Breast epithelium (tissue), 3 donors: ENCODE data around the gene NLRX1.

Experiments used
- POLR2A ChIP-seq: fragments of 450-650 bp; IDR thresholded peaks from one replicate; pipeline ENCODE4 v1.6.1; 2016; ENCODE audit warnings: antibody characterized with exemption, mild to moderate bottlenecking, moderate library complexity
- POLR2AphosphoS5 ChIP-seq, 3 donors: sonication (generic); formaldehyde crosslinking; IDR thresholded peaks; one replicate each; pipeline ENCODE4 v1.6.1; 2017; ENCODE audit warnings: antibody characterized with exemption in 3 of 3
- TF ChIP-seq, protein P1 (sequence below), 3 donors: fragments of 450-650 bp; IDR thresholded peaks; one replicate each; pipeline ENCODE4 v1.5.1; 2016 to 2017; ENCODE audit warnings: antibody characterized with exemption in 3 of 3, mild to moderate bottlenecking in 3 of 3, moderate library complexity in 3 of 3

DNA sequence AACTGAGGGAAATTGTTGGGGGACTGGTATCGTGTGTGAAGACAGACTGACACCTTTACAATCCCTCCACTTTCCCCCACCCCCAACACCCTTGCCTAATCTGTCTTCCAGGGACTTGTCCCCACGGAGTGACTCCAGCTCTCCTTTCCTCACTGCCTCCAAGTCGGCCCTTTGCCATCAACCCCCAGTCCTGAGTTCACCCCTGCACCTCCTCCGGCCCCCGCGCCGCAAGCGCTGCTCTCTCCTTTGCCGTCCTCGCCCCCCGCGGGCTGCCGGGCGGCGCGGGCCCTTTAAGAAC, 19.9 kb upstream of the NLRX1 start:
- TF ChIP-seq, protein P1, sequence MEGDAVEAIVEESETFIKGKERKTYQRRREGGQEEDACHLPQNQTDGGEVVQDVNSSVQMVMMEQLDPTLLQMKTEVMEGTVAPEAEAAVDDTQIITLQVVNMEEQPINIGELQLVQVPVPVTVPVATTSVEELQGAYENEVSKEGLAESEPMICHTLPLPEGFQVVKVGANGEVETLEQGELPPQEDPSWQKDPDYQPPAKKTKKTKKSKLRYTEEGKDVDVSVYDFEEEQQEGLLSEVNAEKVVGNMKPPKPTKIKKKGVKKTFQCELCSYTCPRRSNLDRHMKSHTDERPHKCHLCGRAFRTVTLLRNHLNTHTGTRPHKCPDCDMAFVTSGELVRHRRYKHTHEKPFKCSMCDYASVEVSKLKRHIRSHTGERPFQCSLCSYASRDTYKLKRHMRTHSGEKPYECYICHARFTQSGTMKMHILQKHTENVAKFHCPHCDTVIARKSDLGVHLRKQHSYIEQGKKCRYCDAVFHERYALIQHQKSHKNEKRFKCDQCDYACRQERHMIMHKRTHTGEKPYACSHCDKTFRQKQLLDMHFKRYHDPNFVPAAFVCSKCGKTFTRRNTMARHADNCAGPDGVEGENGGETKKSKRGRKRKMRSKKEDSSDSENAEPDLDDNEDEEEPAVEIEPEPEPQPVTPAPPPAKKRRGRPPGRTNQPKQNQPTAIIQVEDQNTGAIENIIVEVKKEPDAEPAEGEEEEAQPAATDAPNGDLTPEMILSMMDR (IDR thresholded peaks at IDR 0.05): no peak
- no peak for TF ChIP-seq POLR2AphosphoS5 (IDR thresholded peaks at IDR 0.05)
- TF ChIP-seq POLR2A: no peak
